ENCODE measurements around the gene N4BP3.
"Not testable (repeated sequence)": the region's sequence is repeated elsewhere in the genome, so short reads cannot be mapped to it uniquely, and the experiment has no call there.

Gene N4BP3

DNA sequence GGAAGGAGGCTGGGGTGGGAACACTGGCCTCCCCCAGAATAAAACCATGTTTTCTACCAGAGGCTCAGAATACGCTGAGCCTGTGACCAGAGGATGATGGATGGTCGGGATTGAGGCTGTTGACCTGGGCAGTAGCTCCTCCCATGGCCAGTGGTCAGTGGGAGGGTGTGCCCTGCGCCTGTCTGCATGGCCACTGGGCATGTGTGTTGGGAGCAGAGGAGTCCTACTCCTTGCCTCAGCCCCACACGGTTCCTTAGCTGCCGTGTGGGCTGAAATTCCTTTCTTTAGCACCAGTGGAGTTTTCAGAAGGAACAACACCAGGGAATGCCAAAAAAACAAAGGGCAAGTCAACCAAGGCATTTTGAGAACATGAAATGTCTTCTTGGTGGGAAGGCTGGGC lies 9.0 kb downstream of the N4BP3 start:
- DNase-seq (ENCODE audit: low read depth): no peak
- H3K4me3 ChIP-seq (ENCODE audit: low read depth, low read length): no peak overlapping the region
- TF ChIP-seq, protein P1, sequence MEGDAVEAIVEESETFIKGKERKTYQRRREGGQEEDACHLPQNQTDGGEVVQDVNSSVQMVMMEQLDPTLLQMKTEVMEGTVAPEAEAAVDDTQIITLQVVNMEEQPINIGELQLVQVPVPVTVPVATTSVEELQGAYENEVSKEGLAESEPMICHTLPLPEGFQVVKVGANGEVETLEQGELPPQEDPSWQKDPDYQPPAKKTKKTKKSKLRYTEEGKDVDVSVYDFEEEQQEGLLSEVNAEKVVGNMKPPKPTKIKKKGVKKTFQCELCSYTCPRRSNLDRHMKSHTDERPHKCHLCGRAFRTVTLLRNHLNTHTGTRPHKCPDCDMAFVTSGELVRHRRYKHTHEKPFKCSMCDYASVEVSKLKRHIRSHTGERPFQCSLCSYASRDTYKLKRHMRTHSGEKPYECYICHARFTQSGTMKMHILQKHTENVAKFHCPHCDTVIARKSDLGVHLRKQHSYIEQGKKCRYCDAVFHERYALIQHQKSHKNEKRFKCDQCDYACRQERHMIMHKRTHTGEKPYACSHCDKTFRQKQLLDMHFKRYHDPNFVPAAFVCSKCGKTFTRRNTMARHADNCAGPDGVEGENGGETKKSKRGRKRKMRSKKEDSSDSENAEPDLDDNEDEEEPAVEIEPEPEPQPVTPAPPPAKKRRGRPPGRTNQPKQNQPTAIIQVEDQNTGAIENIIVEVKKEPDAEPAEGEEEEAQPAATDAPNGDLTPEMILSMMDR (conservative IDR thresholded peaks at IDR 0.05; ENCODE audit: low read depth, low read length): no peak

DNA sequence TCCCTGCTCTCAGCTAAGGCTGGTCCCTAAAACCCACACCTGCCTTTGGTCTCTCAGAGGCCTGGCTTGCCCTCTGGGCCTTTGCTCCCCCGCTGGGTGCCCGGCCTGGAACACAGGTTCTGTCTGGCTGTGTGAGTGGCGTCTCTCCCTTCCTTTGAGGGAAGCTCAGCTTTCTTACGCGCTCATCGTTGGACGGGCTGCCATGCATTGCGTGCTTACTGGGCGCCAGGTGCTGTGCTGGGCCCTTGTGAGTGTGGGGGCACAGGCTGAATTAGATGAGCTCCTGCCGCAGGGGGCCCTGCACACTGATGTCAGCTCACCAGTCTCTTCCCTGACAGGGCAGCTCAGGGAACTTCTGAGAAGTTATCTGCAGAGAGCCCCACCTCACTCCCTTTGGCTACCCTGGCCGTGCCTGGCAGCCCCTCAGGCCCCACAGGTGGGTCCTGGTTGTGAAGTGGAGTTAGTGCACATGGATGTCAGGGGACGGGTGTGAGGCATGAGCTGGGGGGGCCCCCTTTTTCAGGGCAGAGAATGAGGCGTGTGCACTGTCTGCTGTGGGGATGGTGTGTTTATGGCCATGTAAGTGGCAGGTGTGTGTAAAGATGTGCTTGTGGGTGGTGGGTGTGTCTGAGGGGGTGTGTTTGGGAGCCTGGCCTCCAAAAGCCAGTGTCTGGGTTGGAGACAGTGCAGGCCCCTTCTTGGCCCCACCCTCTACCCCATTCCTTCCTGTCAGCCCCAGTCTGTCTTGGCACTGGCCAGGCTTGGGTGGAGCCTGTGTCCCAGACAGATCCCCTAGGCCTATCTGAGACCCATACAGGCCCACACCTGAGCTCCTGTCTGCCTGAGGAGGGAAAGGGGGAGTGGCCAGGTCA lies 10.0 kb downstream of the N4BP3 start:
- TF ChIP-seq, protein P1 (conservative IDR thresholded peaks at IDR 0.05; ENCODE audit: low read depth, low read length): no peak
- no peak overlapping the region for H3K4me3 ChIP-seq (ENCODE audit: low read depth, low read length)
- DNase-seq (ENCODE audit: low read depth): no peak

- H3K4me3 ChIP-seq (ENCODE audit: low read depth, low read length): no peak overlapping the region
- no peak for DNase-seq (ENCODE audit: low read depth)
- TF ChIP-seq, protein P1 (conservative IDR thresholded peaks at IDR 0.05; ENCODE audit: low read depth, low read length): no peak
Observed at GRCh38 chr5:178123966-178124925, 10.9 kb downstream of the N4BP3 start.

- TF ChIP-seq, protein P1 (conservative IDR thresholded peaks at IDR 0.05; ENCODE audit: low read depth, low read length): no peak
- DNase-seq (ENCODE audit: low read depth): no peak
- no peak overlapping the region for H3K4me3 ChIP-seq (ENCODE audit: low read depth, low read length)
Observed at GRCh38 chr5:178125253-178125906, 12.0 kb downstream of the N4BP3 start.

- DNase-seq (ENCODE audit: low read depth): no peak
- TF ChIP-seq, protein P1 (conservative IDR thresholded peaks at IDR 0.05; ENCODE audit: low read depth, low read length): no peak
- no peak overlapping the region for H3K4me3 ChIP-seq (ENCODE audit: low read depth, low read length)
Observed at GRCh38 chr5:178126556-178126955, 13.2 kb downstream of the N4BP3 start.

GRCh38 chr5:178127300-178128009 lies 14.1 kb downstream of the N4BP3 start:
- H3K4me3 ChIP-seq (ENCODE audit: low read depth, low read length); DNase-seq (ENCODE audit: low read depth): not testable (repeated sequence)
